ENCODE data around the gene ITGA1. TPM values are rescaled to one million over a fixed set of nuclear protein-coding genes. Genes with fewer than 3 reads are reported as not detected.

Gene ITGA1
- total RNA-seq, 2 donors from 2014 or later, result 0.33 to 3.5 TPM

DNA sequence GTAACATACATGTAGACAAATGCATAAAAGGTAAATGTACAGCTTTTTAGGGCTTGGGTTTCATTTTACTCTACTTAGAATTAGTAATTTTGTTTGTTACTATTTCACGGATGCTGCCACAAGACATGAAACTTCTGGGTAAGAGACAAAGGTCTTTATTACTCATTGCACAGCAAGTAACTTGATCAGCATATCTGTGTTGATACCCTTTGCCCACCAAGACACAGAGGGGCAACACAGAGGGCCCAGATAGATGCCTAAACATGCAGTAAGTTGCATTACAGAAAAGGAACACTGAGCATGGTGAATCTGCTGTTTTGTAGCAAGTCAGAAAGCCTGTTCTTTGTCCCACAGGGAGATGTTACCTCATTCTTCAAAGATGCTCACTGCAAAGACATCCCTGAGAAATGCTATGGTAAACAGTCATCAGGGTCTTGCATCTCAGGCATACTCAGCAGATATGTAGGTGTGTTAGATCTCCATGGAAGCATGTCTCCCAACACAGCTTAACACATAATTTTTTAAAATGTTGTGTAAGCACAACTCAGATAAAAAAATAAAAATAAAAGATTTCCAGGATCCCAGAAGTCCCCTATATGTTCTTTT lies 211.7 kb downstream of the ITGA1 start:
- no peak overlapping the region for H3K27ac Mint-ChIP-seq
- no peaks in the 10 kb centered on the region for H3K36me3 ChIP-seq (ENCODE audit: control insufficient read depth, insufficient read depth, low read length)
- no peaks in the 10 kb centered on the region for H3K27me3 ChIP-seq (ENCODE audit: control insufficient read depth, insufficient read depth, low read length, poor library complexity, severe bottlenecking)
- no peaks in the 10 kb centered on the region for H3K4me1 ChIP-seq (ENCODE audit: control insufficient read depth, insufficient read depth, low read length)
- H3K9me3 ChIP-seq (ENCODE audit: control insufficient read depth, low read length), result no peaks in the 10 kb centered on the region
- H3K9ac ChIP-seq (ENCODE audit: extremely low read depth, low read length, poor library complexity, severe bottlenecking), result no peak overlapping the region
- no peak overlapping the region for H3K4me3 ChIP-seq (ENCODE audit: low read length)
- H3K4me1 Mint-ChIP-seq, result no peaks in the 10 kb centered on the region
- TF ChIP-seq, protein P1, sequence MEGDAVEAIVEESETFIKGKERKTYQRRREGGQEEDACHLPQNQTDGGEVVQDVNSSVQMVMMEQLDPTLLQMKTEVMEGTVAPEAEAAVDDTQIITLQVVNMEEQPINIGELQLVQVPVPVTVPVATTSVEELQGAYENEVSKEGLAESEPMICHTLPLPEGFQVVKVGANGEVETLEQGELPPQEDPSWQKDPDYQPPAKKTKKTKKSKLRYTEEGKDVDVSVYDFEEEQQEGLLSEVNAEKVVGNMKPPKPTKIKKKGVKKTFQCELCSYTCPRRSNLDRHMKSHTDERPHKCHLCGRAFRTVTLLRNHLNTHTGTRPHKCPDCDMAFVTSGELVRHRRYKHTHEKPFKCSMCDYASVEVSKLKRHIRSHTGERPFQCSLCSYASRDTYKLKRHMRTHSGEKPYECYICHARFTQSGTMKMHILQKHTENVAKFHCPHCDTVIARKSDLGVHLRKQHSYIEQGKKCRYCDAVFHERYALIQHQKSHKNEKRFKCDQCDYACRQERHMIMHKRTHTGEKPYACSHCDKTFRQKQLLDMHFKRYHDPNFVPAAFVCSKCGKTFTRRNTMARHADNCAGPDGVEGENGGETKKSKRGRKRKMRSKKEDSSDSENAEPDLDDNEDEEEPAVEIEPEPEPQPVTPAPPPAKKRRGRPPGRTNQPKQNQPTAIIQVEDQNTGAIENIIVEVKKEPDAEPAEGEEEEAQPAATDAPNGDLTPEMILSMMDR (conservative IDR thresholded peaks at IDR 0.05), result no peak
- WGBS, 2 experiments (ENCODE audit: insufficient coverage in 1 of 2, insufficient read length in 1 of 2), result 83 to 90% methylated on average over 1 of the region's 1 CpG
- H3K27ac ChIP-seq (ENCODE audit: low read depth, low read length), result no peak overlapping the region
- no peaks in the 10 kb centered on the region for H3K27me3 Mint-ChIP-seq (ENCODE audit: insufficient read depth)
- H3K36me3 Mint-ChIP-seq (ENCODE audit: low read depth), result no peaks in the 10 kb centered on the region
- no peak for DNase-seq
- H3K4me3 Mint-ChIP-seq, result no peak overlapping the region
- no peaks in the 10 kb centered on the region for H3K9me3 Mint-ChIP-seq

DNA sequence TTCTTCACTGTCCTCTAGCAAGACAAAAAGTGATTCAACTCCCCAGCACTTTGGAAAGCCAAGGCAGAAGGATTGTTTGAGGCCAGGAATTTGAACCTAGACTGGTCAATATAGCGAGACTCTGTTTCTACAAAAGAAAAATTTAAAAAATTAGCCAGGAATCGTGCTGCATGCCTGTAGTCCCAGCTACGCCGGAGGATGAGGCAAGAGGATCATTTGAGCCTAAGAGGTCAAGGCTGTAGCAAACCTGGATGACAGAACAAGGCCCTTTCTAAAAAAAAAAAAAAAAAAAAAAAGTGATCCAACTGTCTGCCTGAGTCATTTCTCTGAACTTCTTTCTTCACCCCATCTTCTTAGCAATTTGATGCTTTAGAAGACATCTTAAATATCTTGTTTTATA lies 213.8 kb downstream of the ITGA1 start:
- Histone ChIP-seq H3K27me3 (ENCODE audit: control insufficient read depth, insufficient read depth, low read length, poor library complexity, severe bottlenecking) (no peaks in the 10 kb centered on the region), H3K4me1 (ENCODE audit: control insufficient read depth, insufficient read depth, low read length) (no peaks in the 10 kb centered on the region), H3K9ac (ENCODE audit: extremely low read depth, low read length, poor library complexity, severe bottlenecking) (no peak overlapping the region), H3K4me3 (ENCODE audit: low read length) (no peak overlapping the region), H3K27ac (ENCODE audit: low read depth, low read length) (no peak overlapping the region), H3K36me3 (ENCODE audit: control insufficient read depth, insufficient read depth, low read length) (no peaks in the 10 kb centered on the region), H3K9me3 (ENCODE audit: control insufficient read depth, low read length) (no peaks in the 10 kb centered on the region)
- whole genome bisulfite sequencing, 2 experiments (ENCODE audit: insufficient coverage in 1 of 2, insufficient read length in 1 of 2), result 94 to 100% methylated on average over 4 of the region's 4 CpGs
- Mint-ChIP-seq H3K4me1 (no peaks in the 10 kb centered on the region), H3K27ac (no peak overlapping the region), H3K27me3 (ENCODE audit: insufficient read depth) (no peaks in the 10 kb centered on the region), H3K4me3 (no peak overlapping the region), H3K36me3 (ENCODE audit: low read depth) (no peaks in the 10 kb centered on the region), H3K9me3 (no peaks in the 10 kb centered on the region)
- TF ChIP-seq, protein P1 (conservative IDR thresholded peaks at IDR 0.05), result no peak
- DNase-seq, result no peak

DNA sequence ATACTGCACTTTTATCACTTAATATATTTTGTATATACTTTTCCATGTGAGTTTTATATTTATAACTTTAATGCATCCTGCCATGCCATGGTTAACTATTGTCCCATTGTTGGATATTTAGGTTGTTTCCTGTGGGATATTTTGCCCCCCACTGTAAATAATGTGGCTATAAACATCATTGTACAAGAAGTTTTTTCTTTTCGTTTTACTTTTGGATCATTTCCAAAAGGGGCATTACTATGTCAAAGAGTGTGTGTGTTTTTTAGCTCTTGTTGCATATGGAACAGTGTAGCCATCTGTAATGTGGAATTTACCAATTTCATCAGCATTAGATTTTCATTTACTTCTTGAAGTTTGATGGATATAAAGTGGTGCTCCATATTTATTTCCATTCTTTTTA lies 214.8 kb downstream of the ITGA1 start:
- no peaks in the 10 kb centered on the region for H3K9me3 Mint-ChIP-seq
- no peak for DNase-seq
- H3K4me1 Mint-ChIP-seq, result no peaks in the 10 kb centered on the region
- H3K27ac ChIP-seq (ENCODE audit: low read depth, low read length), result no peak overlapping the region
- no peaks in the 10 kb centered on the region for H3K27me3 ChIP-seq (ENCODE audit: control insufficient read depth, insufficient read depth, low read length, poor library complexity, severe bottlenecking)
- H3K36me3 ChIP-seq (ENCODE audit: control insufficient read depth, insufficient read depth, low read length), result no peaks in the 10 kb centered on the region
- no peaks in the 10 kb centered on the region for H3K27me3 Mint-ChIP-seq (ENCODE audit: insufficient read depth)
- no peaks in the 10 kb centered on the region for H3K36me3 Mint-ChIP-seq (ENCODE audit: low read depth)
- H3K4me3 Mint-ChIP-seq, result no peak overlapping the region
- no peak overlapping the region for H3K9ac ChIP-seq (ENCODE audit: extremely low read depth, low read length, poor library complexity, severe bottlenecking)
- no peaks in the 10 kb centered on the region for H3K4me1 ChIP-seq (ENCODE audit: control insufficient read depth, insufficient read depth, low read length)
- WGBS, 2 experiments (ENCODE audit: insufficient coverage in 1 of 2, insufficient read length in 1 of 2), result 78% methylated on average over 1 of the region's 1 CpG; no CpG with 5 or more reads in 1 of the 2 experiments
- H3K27ac Mint-ChIP-seq, result no peak overlapping the region
- H3K9me3 ChIP-seq (ENCODE audit: control insufficient read depth, low read length), result no peaks in the 10 kb centered on the region
- no peak overlapping the region for H3K4me3 ChIP-seq (ENCODE audit: low read length)
- TF ChIP-seq, protein P1 (conservative IDR thresholded peaks at IDR 0.05), result no peak
